K562 (cell line): Measurements from ENCODE around the gene LYPD3. TPM values are rescaled to one million over a fixed set of nuclear protein-coding genes. Genes with fewer than 3 reads are reported as not detected.

Experiments
- ATAC-seq: fragments of 200-7000 bp; cut with Tn5 transposase; 3 replicates; pipeline ENCODE4 v1.9.1; 2020; ENCODE audit warnings: moderate library complexity
- BruUV-seq: library from RNA; stranded (reverse); fragments of 400-500 nt; replicated peaks from 2 replicates; lab custom pipeline; 2021; lab: Mats Ljungman, UMichigan
- CTCF ChIA-PET: fragments of 300-600 bp; formaldehyde crosslinking; extraction: SDS; loops from one replicate; lab custom pipeline; 2021; ENCODE audit warnings: low intra/inter-chr PET ratio; lab: Yijun Ruan, JAX
- POLR2A ChIA-PET: fragments of 300-600, 350-650 bp; sonication (Branson Sonifier 250); formaldehyde crosslinking; extraction: SDS; loops from one replicate; lab custom pipeline; 2021; ENCODE audit warnings: antibody characterized with exemption, inconsistent platforms; lab: Yijun Ruan, JAX
- DNase-seq, 4 experiments: peaks; one replicate each; pipeline versions ENCODE4 v3.0.0 to v3.0.0-alpha.2; 2011 to 2018; ENCODE audit warnings: low spot score in 3 of 4, mixed read lengths in 3 of 4; ENCODE audit errors: extremely low read depth in 1 of 4
- FAIRE-seq: peaks from 2 replicates; lab custom pipeline; 2011; peaks lifted over from hg19 to GRCh38; lab: Jason Lieb, UNC
- H2AFZ ChIP-seq: 2 replicates; pipeline ENCODE4 v1.6.0; 2011; ENCODE audit warnings: low read depth, low read length, control low read depth, inconsistent platforms
- H3K27ac ChIP-seq: fragments of 200-600 bp; 3 replicates; pipeline ENCODE4 v1.8.0; 2011; ENCODE audit warnings: low read depth, mild to moderate bottlenecking, control low read depth, inconsistent platforms, low read length, moderate library complexity, mixed read lengths; ENCODE audit errors: extremely low read depth
- H3K27me3 ChIP-seq, 2 experiments: fragments of 300-600 bp in 1 of 2; 2 replicates in 1 of 2; 3 replicates in 1 of 2; pipeline versions ENCODE4 v1.6.0 to v1.8.0; 2011; ENCODE audit warnings: inconsistent platforms in 2 of 2, low read length in 2 of 2, mild to moderate bottlenecking in 1 of 2, mixed read lengths in 1 of 2, moderate library complexity in 1 of 2; ENCODE audit not compliant: control insufficient read depth in 2 of 2, insufficient read depth in 2 of 2
- H3K36me3 ChIP-seq: fragments of 300-600 bp; 3 replicates; pipeline ENCODE4 v1.8.0; 2011; ENCODE audit warnings: mild to moderate bottlenecking, low read length, inconsistent platforms; ENCODE audit not compliant: control insufficient read depth, insufficient read depth
- H3K4me1 ChIP-seq, 2 experiments: fragments of 200-600 bp in 1 of 2; replicated peaks in 1 of 2; 2 replicates in 1 of 2; 3 replicates in 1 of 2; pipeline versions ENCODE4 v1.5.1 to v1.8.0; 2011; ENCODE audit warnings: inconsistent platforms in 2 of 2, low read length in 2 of 2, mild to moderate bottlenecking in 1 of 2, mixed read lengths in 1 of 2, moderate library complexity in 1 of 2; ENCODE audit not compliant: control insufficient read depth in 2 of 2, insufficient read depth in 2 of 2
- H3K4me2 ChIP-seq: 2 replicates; pipeline ENCODE4 v1.6.1; 2011; ENCODE audit warnings: low read length, control low read depth, inconsistent platforms, mixed read lengths; ENCODE audit not compliant: insufficient read depth
- H3K4me3 ChIP-seq: fragments of 200-600 bp; sonication (generic), shearing (Covaris generic); 2 replicates; pipeline ENCODE4 v1.5.1; 2016; ENCODE audit warnings: control low read depth, inconsistent platforms
- H3K79me2 ChIP-seq: fragments of 200-600 bp; 3 replicates; pipeline ENCODE4 v1.8.0; 2011; ENCODE audit warnings: low read length, inconsistent platforms; ENCODE audit not compliant: control insufficient read depth, insufficient read depth
- H3K9ac ChIP-seq, 2 experiments: 2 replicates each; pipeline versions ENCODE4 v1.6.0 to v1.6.1; 2011; ENCODE audit warnings: low read depth in 2 of 2, low read length in 2 of 2, control low read depth in 1 of 2, inconsistent platforms in 1 of 2, mild to moderate bottlenecking in 1 of 2, mixed read lengths in 1 of 2; ENCODE audit not compliant: insufficient read depth in 1 of 2
- H3K9me1 ChIP-seq: one replicate; pipeline ENCODE4 v1.6.0; 2011; ENCODE audit warnings: inconsistent platforms, mild to moderate bottlenecking, low read length, moderate library complexity; ENCODE audit not compliant: control insufficient read depth, insufficient read depth
- H3K9me3 ChIP-seq: replicated peaks from 2 replicates; pipeline ENCODE4 v1.5.1; 2011; ENCODE audit warnings: low read depth, low read length, inconsistent platforms; ENCODE audit not compliant: control insufficient read depth, insufficient read depth
- H4K20me1 ChIP-seq: replicated peaks from 2 replicates; pipeline ENCODE4 v1.6.1; 2011; ENCODE audit warnings: low read length, inconsistent platforms, mixed read lengths; ENCODE audit not compliant: control insufficient read depth, insufficient read depth
- HMG20B ChIP-seq: fragments of 250-450 bp; sonication (Bioruptor Pico); IDR thresholded peaks from 2 replicates; pipeline ENCODE4 v1.5.0; 2021; ENCODE audit warnings: mild to moderate bottlenecking
- JUNB ChIP-seq: fragments of 450-650 bp; formaldehyde crosslinking; conservative IDR thresholded peaks from 2 replicates; pipeline ENCODE4 v1.4.0; 2020; ENCODE audit warnings: mild to moderate bottlenecking
- KLF6 ChIP-seq: fragments of 250-450 bp; sonication (Bioruptor Pico); IDR thresholded peaks from 2 replicates; pipeline ENCODE4 v1.4.0; 2020; ENCODE audit warnings: mild to moderate bottlenecking, moderate library complexity, borderline replicate concordance
- NELFE ChIP-seq: IDR thresholded peaks from 2 replicates; pipeline ENCODE4 v1.6.1; 2011; ENCODE audit warnings: mild to moderate bottlenecking; ENCODE audit not compliant: insufficient read depth, insufficient read length
- NFYB ChIP-seq: IDR thresholded peaks from 2 replicates; pipeline ENCODE4 v1.6.1; 2011; ENCODE audit warnings: mild to moderate bottlenecking, moderate library complexity; ENCODE audit not compliant: insufficient read length; ENCODE audit errors: extremely low read depth
- YY1 ChIP-seq, 3 experiments: IDR thresholded peaks; 2 replicates each; pipeline ENCODE4 v1.6.1; 2011; ENCODE audit warnings: low read length in 2 of 3, mild to moderate bottlenecking in 2 of 3, moderate library complexity in 2 of 3, borderline replicate concordance in 1 of 3, control low read depth in 1 of 3, low read depth in 1 of 3; ENCODE audit not compliant: insufficient read depth in 3 of 3, insufficient replicate concordance in 2 of 3, control insufficient read depth in 1 of 3, insufficient read length in 1 of 3; ENCODE audit errors: extremely low read depth in 1 of 3
- WGBS: fragments of 100-300 bp; shearing (Covaris generic); methylation state at CpG from one replicate; pipeline ENCODE4 v1.1.6; 2016; ENCODE audit warnings: low coverage, mixed read lengths; ENCODE audit not compliant: insufficient coverage; ENCODE audit errors: missing lambda C conversion rate; 5-methylcytosine and 5-hydroxymethylcytosine counted together
- in situ Hi-C: fragments of 300-500 bp; cut with MboI; formaldehyde crosslinking; loops from 4 replicates; pipeline ENCODE4 v1.15.0; 2018; ENCODE audit warnings: inconsistent platforms, mixed read lengths
- intact Hi-C: fragments of 100-400 bp; cut with micrococcal nuclease; formaldehyde crosslinking; loops from 2 replicates; pipeline ENCODE4 v1.14.2; 2022
- polyA plus RNA-seq, 8 experiments: library from polyadenylated mRNA; depleted of rRNA in 4 of 8; stranded (reverse) in 5 of 8; unstranded in 3 of 8; fragments of >200 nt; fragmentation: Nextera tagmentation in 2 of 8; fragmentation: Illumina TruSeq in 1 of 8; extraction: Ambion mirVana in 2 of 8; extraction: Trizol in 1 of 8; gene quantifications; 2 replicates each; pipeline versions ENCODE4 v1.2.1 to v1.2.3, GENCODE V29; 2011 to 2014; ENCODE audit warnings: inconsistent platforms in 1 of 8, missing spikeins in 1 of 8
- total RNA-seq, 7 experiments: library from RNA; depleted of rRNA in 6 of 7; stranded (reverse); fragments of >200 nt in 6 of 7; fragmentation: Illumina TruSeq in 2 of 7; extraction: Trizol in 2 of 7; gene quantifications; 2 replicates each; pipeline versions ENCODE4 v1.2.1 to v1.2.3, GENCODE V29; 2011 to 2021; ENCODE audit warnings: low replicate concordance in 1 of 7
- TF ChIP-seq, protein P1 (sequence below): fragments of 250-450 bp; sonication (Bioruptor Pico); IDR thresholded peaks from 2 replicates; pipeline ENCODE4 v1.4.0; 2020; ENCODE audit warnings: mild to moderate bottlenecking, moderate library complexity
- TF ChIP-seq, protein P2 (sequence below): sonication (generic); formaldehyde crosslinking; IDR thresholded peaks from 2 replicates; pipeline ENCODE4 v1.8.0; 2022; ENCODE audit warnings: mild to moderate bottlenecking, missing genetic modification reagents
- TF ChIP-seq, protein P3 (sequence below), 2 experiments: IDR thresholded peaks in 1 of 2; conservative IDR thresholded peaks in 1 of 2; 2 replicates each; pipeline ENCODE4 v1.6.1; 2016; ENCODE audit warnings: low read depth in 2 of 2, mild to moderate bottlenecking in 1 of 2, missing compliant biosample characterization in 1 of 2, missing genetic modification characterization in 1 of 2, moderate library complexity in 1 of 2

Gene LYPD3
- total and polyA plus RNA-seq, 9 of the 15 experiments (the other 6 are each of a cell fraction or from before 2014, with no cell fraction given) = 0.04 to 0.33 (median 0.20) TPM; not detected in 1

DNA sequence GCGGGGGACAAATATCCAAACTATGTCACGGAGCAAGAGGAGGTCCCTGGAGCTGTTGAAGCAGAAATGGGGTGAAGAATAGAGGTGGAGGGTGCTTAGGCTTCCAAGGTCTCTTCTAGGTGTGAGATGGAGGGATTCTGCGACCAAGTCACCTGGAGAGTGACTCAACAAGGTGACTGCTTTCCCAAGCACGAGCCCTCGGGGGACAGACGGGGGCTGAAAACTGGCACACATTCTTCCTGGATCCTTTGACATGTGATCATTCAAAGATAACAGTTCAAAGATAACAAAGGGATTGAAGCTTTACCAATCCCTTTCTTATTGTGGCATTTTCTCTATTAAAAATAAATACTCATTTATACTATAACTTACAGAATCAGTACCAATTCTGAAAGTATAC lies 53.0 kb downstream of the LYPD3 start:
- H3K79me2 ChIP-seq = no peaks in the 10 kb centered on the region
- 0% methylated on average over 6 of the region's 6 CpGs for WGBS
- no peak for DNase-seq
- intact Hi-C loops = no loop called here
- H3K27ac ChIP-seq = no peak overlapping the region
- CTCF ChIA-PET = no interaction called here
- FAIRE-seq = no peak
- no peak for ATAC-seq
- no peak overlapping the region for H3K9ac ChIP-seq
- peaks cover 0 to 10% of the 10 kb centered on the region in 2 experiments; a peak in 2 of 5 replicates for H3K4me1 ChIP-seq
- POLR2A ChIA-PET = no interaction called here
- no peak overlapping the region for H3K4me2 ChIP-seq
- H3K9me1 ChIP-seq = no peaks in the 10 kb centered on the region
- H3K27me3 ChIP-seq = peaks cover 5 to 14% of the 10 kb centered on the region in 2 experiments; a peak in 3 of 5 replicates
- BruUV-seq = no TSS peak
- H4K20me1 ChIP-seq = no peaks in the 10 kb centered on the region
- no peak overlapping the region for H2AFZ ChIP-seq
- H3K9me3 ChIP-seq = no peaks in the 10 kb centered on the region
- H3K4me3 ChIP-seq = no peak overlapping the region
- in situ Hi-C loops = no loop called here
- no peaks in the 10 kb centered on the region for H3K36me3 ChIP-seq
- TF ChIP-seq JUNB (no peak), YY1 (IDR thresholded peaks at IDR 0.05; ENCODE audit: borderline replicate concordance in 1 of 3, control insufficient read depth in 1 of 3, extremely low read depth in 1 of 3, insufficient read depth in 3 of 3, insufficient read length in 1 of 3, insufficient replicate concordance in 2 of 3, low read depth in 1 of 3, low read length in 2 of 3) (no peak), NFYB (no peak), HMG20B (no peak), NELFE (no peak), KLF6 (CRISPR knock-in tag) (no peak)
- TF ChIP-seq, protein P1, sequence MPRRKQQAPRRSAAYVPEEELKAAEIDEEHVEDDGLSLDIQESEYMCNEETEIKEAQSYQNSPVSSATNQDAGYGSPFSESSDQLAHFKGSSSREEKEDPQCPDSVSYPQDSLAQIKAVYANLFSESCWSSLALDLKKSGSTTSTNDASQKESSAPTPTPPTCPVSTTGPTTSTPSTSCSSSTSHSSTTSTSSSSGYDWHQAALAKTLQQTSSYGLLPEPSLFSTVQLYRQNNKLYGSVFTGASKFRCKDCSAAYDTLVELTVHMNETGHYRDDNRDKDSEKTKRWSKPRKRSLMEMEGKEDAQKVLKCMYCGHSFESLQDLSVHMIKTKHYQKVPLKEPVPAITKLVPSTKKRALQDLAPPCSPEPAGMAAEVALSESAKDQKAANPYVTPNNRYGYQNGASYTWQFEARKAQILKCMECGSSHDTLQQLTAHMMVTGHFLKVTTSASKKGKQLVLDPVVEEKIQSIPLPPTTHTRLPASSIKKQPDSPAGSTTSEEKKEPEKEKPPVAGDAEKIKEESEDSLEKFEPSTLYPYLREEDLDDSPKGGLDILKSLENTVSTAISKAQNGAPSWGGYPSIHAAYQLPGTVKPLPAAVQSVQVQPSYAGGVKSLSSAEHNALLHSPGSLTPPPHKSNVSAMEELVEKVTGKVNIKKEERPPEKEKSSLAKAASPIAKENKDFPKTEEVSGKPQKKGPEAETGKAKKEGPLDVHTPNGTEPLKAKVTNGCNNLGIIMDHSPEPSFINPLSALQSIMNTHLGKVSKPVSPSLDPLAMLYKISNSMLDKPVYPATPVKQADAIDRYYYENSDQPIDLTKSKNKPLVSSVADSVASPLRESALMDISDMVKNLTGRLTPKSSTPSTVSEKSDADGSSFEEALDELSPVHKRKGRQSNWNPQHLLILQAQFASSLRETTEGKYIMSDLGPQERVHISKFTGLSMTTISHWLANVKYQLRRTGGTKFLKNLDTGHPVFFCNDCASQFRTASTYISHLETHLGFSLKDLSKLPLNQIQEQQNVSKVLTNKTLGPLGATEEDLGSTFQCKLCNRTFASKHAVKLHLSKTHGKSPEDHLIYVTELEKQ (CRISPR knock-in tag) = no peak
- TF ChIP-seq, protein P2, sequence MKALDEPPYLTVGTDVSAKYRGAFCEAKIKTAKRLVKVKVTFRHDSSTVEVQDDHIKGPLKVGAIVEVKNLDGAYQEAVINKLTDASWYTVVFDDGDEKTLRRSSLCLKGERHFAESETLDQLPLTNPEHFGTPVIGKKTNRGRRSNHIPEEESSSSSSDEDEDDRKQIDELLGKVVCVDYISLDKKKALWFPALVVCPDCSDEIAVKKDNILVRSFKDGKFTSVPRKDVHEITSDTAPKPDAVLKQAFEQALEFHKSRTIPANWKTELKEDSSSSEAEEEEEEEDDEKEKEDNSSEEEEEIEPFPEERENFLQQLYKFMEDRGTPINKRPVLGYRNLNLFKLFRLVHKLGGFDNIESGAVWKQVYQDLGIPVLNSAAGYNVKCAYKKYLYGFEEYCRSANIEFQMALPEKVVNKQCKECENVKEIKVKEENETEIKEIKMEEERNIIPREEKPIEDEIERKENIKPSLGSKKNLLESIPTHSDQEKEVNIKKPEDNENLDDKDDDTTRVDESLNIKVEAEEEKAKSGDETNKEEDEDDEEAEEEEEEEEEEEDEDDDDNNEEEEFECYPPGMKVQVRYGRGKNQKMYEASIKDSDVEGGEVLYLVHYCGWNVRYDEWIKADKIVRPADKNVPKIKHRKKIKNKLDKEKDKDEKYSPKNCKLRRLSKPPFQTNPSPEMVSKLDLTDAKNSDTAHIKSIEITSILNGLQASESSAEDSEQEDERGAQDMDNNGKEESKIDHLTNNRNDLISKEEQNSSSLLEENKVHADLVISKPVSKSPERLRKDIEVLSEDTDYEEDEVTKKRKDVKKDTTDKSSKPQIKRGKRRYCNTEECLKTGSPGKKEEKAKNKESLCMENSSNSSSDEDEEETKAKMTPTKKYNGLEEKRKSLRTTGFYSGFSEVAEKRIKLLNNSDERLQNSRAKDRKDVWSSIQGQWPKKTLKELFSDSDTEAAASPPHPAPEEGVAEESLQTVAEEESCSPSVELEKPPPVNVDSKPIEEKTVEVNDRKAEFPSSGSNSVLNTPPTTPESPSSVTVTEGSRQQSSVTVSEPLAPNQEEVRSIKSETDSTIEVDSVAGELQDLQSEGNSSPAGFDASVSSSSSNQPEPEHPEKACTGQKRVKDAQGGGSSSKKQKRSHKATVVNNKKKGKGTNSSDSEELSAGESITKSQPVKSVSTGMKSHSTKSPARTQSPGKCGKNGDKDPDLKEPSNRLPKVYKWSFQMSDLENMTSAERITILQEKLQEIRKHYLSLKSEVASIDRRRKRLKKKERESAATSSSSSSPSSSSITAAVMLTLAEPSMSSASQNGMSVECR = no peak
- TF ChIP-seq, protein P3, sequence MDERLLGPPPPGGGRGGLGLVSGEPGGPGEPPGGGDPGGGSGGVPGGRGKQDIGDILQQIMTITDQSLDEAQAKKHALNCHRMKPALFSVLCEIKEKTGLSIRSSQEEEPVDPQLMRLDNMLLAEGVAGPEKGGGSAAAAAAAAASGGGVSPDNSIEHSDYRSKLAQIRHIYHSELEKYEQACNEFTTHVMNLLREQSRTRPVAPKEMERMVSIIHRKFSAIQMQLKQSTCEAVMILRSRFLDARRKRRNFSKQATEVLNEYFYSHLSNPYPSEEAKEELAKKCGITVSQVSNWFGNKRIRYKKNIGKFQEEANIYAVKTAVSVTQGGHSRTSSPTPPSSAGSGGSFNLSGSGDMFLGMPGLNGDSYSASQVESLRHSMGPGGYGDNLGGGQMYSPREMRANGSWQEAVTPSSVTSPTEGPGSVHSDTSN (CRISPR knock-in tag; IDR thresholded peaks at IDR 0.05; ENCODE audit: low read depth) = no peak
- TF ChIP-seq, protein P3 (tag; conservative IDR thresholded peaks at IDR 0.05; ENCODE audit: low read depth) = no peak
